ENCODE data around the gene ZNF438.

- no peak for TF ChIP-seq ZBTB7A (IDR thresholded peaks at IDR 0.05; ENCODE audit: low read depth)
- no peak for TF ChIP-seq EP300 (IDR thresholded peaks at IDR 0.05; ENCODE audit: borderline replicate concordance)
- no peak for TF ChIP-seq CEBPB (IDR thresholded peaks at IDR 0.05)
- TF ChIP-seq TEAD4 (IDR thresholded peaks at IDR 0.05): no peak
- no peak for TF ChIP-seq REST (IDR thresholded peaks at IDR 0.05; ENCODE audit: low read depth)
- TF ChIP-seq YY1 (IDR thresholded peaks at IDR 0.05; ENCODE audit: low read depth): no peak
- no peak for TF ChIP-seq FOXM1 (IDR thresholded peaks at IDR 0.05; ENCODE audit: borderline replicate concordance, low read depth)
- no peak for TF ChIP-seq EGR1 (IDR thresholded peaks at IDR 0.05)
- no peak for TF ChIP-seq RAD21 (IDR thresholded peaks at IDR 0.05; ENCODE audit: low read depth)
- TF ChIP-seq MAX (IDR thresholded peaks at IDR 0.05): no peak
- no peak for TF ChIP-seq TAF1 (IDR thresholded peaks at IDR 0.05; ENCODE audit: low read depth)
- TF ChIP-seq NFIC (IDR thresholded peaks at IDR 0.05): no peak
Observed at GRCh38 chr10:30887839-30888238, 143.8 kb downstream of the ZNF438 start.

All from Ishikawa (cell line).